Endothelial cell of umbilical vein (primary cell): Measurements from ENCODE around the gene OR2H1.

Source experiments
- CTCF ChIP-seq, 2 donors: IDR thresholded peaks; 1 replicate in 1 of 2; 2 replicates in 1 of 2; pipeline ENCODE4 v1.5.1; 2011; ENCODE audit warnings: low read length in 2 of 2, mild to moderate bottlenecking in 2 of 2, moderate library complexity in 2 of 2, control low read depth in 1 of 2, inconsistent platforms in 1 of 2, low read depth in 1 of 2; ENCODE audit not compliant: insufficient read depth in 1 of 2; ENCODE audit errors: extremely low read depth in 1 of 2
- EZH2 ChIP-seq: IDR thresholded peaks from 2 replicates; pipeline ENCODE4 v1.6.1; 2012; ENCODE audit warnings: borderline replicate concordance, low read depth, mild to moderate bottlenecking, moderate library complexity, low read length, inconsistent platforms; ENCODE audit not compliant: severe bottlenecking

DNA sequence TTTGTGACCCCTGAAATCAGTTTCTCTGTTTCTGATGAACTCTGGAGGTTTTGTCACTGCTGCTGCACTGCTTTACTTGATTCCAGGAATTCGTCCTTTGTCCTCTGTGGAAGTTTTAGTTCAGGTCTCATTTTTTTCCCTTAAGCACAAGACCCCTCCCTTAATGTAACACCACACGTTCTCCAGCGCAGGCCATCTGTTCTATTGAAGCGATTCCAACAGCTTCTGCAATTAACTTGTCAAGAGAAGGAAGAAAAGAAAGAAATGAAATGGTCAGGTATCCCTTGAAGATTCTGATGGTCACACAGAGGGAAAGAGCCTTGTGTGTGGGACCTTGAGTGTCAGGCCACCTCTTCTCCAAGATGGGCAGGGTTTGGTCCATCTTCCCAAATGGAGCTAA is 38.6 kb downstream of the OR2H1 start:
- TF ChIP-seq CTCF (IDR thresholded peaks at IDR 0.05; ENCODE audit: extremely low read depth in 1 of 2, insufficient read depth in 1 of 2, low read depth in 1 of 2, low read length in 2 of 2) (no peak), EZH2 (no peak)
